Kasumi-1 (cell line): ENCODE data around the gene CDCA4.
A peak's percentile ranks its signal among the peaks of the same experiment; 100 is the strongest.

Source experiments
- DNase-seq, 2 experiments: peaks; one replicate each; lab custom pipeline; 2025; lab: John Stamatoyannopoulos, UW

The CDCA4 gene

DNA sequence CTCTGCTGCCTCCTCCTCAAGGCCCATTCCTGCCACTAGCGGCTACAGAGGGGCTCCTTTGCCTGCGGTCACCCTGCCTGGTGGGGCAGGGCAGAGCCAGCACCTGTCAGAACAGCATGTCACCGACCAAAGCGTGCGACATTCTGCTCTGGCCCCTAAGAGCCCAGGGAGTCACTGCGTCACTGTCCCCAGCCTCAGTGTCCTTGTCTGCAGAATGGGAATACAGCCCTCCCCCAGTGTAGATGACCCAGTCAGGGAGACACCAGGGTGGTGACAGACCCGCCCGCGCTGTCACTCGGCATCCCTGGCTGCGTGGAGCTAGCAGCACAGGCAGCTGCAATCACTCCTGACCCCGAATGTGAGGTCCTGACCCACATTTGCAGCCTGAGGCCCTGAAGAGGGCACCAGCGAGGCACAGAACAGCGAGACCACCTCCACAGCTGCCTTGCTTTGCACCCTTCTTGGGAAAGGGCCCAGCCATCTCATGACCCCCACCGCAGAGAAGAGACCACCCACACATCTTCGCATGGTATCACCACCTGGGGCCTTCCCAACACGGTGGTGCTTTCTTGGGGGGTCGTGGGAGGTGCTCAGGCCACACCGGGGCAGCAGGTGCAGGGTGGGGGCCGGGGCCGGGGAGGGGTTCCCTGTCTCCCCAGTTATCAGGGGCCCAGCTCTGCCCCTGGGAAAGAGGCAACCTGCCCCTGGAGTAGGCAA is 45.2 kb downstream of the CDCA4 start:
- DNase-seq, result peak; percentile 22 to 43

DNA sequence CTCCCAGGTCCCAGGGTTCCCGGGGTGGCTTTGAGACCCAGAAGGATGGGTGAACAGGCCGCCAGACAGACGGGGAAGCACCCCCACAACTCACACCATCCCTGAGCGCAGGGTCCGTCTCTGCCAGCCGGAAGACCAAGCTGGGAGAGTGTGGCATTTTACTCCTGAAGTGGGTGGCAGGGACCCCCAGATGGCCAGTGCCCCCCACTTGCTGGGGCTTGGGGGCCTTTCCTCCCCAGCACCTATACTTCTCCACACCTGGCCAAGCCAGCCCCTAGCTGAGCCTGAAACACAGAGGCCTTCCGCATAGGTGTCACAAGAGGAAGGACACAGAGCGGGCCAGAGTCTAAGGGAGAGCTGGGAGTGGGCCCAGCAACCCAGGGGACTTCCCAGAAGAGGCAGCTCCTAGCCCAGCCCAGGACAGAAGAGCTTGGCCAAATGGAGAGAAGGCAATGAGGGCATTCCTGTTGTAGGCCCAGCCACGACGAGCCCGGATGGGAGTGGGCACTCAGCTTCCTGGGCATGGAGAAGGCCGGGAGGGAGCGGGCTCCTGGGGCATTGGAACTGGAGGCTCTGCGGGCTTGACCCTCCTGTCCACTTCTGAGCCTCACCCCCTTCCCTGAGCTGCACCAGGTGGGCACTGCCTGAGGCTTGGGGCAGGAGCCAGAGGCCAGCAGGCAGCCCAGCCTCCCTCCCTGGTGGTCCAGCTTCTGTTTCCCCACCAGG is 46.1 kb downstream of the CDCA4 start:
- no peak for DNase-seq

DNA sequence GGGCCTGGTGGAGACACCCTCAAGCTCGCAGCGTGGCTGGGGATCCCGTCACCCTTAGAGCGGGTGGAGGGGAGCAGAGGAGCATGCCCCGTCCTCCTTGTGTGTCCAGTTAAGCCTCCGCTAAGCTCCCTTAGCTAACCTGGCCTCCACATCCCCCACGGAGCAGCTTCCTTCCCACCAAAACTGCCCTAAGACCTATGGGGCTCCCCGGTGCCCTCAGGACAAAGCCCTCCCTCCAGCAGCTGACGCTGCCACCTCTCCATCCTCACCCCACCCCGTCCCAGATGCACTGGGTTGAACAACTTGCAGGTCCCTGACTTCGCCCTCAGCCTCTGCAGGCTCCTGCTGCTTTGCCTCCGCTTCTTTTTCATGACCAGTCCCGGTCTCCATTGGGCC is 46.7 kb downstream of the CDCA4 start:
- no peak for DNase-seq

DNA sequence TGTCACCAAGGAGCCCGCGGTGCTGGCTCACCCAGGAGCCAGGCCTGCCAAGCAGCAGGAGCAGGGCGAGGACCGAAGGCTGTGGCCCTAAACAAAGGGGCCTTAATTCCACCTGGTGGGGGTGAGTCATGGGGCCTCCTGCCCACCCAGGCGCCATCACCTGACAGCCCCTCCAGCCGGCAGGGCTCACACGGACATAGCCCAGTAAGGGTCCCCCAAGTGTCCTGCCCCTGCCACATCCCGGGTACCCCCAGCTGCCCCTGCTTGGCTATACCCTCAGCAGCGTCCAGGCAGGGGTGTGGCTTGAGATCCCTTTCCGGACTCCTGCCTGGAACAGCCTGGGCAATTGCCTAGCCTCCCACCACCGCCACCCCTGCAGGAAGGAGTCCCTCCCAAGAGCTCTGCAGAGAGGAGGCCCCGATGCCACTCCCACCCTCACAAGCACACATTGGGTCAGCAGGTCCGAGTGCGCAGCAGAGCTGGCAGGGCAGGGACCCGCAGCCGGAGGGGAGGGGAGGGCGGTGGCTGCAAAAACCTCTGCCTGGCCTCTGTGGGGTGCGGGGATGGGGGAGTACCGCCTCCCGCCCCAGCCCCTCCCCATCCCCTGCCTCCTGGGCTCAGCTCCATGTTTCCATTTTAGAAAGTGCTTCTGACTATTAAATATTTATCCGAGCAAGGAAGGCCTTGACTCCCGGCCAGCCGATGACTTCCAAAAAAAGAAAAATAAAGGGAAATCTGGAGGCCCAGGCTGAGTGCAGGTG is 47.3 kb downstream of the CDCA4 start:
- no peak for DNase-seq

DNA sequence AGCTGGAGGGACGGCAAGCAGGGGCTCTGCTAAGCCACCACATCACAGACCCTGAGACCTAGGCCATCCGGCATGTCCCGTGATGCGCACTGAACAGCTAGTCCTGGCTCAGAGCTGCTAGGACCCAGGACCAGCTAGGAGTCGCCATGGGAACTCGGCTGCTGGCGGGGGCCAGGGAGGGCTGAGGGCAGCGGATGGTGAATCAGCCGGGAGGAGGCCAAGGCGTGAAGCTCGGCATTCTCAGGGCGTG is 47.8 kb downstream of the CDCA4 start:
- DNase-seq, result no peak

DNA sequence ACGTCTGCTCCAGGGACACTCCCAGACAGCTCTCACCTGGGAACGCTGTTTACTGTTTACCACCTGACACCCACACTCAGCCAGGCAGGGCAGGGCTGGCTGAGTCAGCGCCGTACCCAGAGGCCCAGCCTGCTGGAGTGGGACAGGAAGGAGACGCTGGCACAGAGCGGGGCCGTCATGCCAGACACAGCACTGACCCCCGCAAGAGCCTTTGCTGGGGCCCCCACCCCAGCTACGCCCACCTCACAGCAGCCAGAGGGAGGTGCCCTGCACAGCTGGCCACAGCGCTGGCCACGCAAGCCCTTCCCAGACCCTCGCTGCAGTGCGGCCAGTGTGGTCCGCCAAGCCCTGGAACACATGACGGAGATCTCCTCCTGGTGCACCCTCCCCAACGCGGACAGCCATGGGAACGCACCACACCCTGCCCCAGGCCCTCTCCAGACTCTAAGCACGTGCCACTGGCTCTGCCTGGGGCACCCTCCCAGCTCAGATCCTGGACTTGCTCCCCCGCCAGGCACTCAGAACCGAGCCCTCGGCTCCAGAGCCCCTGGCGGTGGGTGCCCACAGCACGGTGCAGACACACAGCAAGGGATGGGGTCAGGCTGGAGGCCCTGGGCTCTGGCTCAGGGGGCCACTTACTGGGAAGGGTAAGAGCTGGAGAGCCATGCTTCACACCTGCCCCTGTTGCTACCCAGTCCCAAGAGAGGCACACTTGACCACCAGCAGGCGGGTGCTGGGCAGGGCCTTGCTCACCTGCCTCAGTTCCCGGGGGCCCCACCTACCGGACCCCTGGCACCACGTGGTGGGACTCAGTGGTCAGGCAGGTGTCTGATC is 48.4 kb downstream of the CDCA4 start:
- DNase-seq, result no peak

DNA sequence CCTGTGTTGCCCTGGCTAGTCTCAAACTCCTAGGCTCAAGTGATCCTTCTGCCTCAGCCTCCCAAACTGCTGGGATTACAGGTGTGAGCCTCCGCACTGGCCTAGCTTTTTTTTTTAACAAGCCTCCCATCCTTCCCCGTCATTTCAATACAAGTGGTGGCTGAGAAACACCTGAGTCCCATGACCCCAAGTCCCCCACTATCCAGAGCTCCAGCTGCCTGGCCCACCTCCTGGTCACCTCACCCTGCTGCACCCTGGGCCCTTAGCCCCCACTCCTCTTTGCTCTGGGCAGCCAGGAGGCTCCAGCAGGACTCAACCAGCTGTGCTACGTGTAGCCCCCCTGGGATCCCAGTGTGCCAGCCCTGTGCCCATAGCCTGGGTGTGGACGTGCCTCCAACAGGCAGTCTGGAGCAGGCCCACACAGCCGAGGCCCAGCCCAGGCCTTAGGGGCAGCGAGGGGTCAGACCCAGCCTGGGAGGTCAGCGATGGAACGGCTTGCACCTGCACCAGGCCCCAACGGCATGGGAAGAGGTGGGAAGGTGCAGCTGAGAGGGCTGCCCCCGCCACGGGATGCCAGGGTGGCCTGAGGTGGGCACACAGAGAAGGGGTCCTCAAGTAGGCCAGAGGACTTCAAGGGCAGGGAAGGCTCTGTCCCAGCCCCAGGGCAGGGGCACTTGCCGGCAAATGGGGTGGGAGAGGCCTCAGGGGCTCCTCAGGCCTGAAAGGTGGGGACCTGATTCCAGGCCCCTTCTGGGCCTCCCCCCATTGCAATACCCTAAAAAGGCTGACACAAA is 49.2 kb downstream of the CDCA4 start:
- DNase-seq, result no peak

DNA sequence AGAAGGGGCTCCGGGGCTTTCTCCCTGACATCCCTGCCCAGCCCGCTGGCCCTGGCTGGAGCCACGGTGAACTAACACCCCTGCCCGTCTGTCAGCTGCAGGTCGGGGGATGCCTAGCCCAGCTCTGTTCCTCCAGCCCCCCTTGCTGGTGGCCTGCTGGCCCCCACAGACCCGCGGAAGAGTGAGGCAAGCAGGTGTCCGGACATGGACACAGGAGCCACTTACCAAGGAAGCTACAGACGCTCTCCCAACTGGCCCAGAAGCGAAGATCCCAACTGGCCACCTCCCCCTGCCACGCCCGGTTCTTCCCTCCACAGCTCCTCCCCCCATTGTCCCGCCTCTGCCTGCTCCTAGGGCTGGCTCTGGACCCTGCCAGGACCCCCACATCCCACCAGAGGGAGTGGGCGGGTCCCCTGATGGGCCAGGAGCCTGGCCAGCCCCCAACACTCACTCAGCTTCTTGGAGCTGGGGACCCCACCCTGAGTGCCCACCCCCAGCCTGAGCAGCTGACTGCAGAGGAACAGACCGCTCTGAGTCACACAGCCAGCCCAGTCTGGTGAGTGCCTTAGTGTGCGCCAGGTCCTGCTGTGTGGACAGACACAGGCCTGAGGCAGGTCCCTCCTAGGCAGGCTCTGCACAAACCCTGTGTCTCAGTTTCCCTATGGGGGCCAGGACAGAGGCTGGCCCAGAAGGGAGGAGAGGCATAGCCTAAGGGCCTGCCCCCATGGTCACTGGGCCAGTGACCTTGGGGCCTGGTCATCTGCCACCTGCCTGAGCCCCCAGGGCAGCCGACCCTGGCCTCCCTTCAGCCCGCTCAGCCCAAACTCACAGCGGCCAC is 50.4 kb downstream of the CDCA4 start:
- no peak for DNase-seq

DNA sequence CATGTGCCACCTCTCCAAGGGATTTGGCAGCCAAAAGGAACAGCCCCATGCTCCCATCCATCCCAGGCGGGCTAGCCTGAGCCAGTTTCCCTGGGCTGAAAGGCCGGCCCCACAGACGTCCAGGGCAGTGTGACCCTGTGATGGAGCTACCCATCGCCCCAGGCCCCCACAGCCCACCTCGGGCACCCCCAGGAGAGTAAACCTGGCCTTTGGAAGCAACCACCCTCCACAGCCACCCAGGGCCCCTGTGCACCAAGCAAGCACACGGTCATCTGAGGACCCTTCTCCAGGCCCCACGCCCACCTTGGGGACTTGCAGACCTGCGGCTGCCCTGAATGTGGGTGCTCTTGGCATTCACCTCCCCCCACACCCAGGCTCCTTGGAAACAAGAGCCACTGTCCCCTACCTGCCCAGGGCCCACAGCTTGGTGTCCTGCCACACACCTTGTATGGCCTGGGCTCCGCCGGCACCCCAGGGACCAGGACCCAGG is 51.1 kb downstream of the CDCA4 start:
- no peak for DNase-seq

DNA sequence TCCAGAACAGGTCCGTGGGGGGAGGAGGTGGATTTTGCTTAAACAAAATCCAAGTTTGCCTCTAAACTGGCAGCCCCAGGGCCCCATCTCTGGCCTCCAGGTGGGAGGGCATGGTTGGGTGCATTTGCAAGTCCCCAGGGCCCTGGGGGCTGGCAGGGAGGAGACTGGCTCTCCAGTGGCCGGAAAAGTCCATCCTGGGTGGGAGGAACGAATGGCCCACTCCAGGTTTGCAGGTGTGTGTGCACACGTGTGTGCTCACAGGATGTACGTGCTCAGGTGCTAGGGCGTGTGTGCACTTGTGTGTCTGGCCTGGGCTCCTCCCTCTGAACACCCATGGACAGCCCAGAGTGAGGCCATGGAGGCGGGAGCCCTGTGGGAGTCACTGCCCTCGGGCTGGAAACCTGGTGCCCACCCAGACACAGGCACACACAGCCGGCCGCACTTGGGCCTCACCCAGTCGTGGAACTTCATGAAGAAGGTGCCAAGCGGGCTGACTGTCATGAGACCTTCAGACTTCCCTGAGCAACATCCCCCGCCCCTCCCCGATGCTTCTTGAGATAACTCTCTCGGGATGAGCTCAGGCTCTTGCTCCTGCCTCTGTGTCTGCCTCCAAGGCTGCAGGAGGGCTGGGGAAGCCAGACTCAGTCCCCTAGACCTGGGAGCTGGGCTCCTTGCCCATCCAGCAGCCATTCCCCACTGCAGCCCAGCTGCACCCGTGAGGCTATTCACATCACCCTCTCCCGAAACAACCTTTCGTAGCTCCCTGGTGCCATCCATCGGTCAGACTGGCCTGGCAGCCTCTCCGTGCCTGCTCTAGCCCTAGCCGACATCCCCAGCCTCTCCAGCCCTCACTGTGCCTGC is 52.1 kb downstream of the CDCA4 start:
- DNase-seq, result no peak

DNA sequence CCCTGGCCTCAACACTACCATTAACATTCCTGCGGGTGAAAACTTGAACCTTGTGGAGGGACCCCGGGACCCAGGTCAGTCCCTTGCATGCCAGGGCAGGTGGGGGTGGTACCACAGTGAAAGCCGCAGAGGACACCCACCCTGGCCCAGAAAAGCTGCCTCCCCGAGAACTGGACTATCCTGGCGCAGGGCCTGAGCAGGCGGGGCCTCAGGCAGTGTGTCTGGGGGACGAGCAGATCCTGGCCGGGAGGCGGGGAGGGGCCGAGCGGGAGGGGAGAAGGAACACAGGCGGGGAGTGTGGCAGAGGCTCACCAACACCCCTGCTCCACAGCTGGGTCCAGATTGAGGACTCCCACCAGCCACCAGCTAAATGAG is 52.7 kb downstream of the CDCA4 start:
- DNase-seq, result no peak

DNA sequence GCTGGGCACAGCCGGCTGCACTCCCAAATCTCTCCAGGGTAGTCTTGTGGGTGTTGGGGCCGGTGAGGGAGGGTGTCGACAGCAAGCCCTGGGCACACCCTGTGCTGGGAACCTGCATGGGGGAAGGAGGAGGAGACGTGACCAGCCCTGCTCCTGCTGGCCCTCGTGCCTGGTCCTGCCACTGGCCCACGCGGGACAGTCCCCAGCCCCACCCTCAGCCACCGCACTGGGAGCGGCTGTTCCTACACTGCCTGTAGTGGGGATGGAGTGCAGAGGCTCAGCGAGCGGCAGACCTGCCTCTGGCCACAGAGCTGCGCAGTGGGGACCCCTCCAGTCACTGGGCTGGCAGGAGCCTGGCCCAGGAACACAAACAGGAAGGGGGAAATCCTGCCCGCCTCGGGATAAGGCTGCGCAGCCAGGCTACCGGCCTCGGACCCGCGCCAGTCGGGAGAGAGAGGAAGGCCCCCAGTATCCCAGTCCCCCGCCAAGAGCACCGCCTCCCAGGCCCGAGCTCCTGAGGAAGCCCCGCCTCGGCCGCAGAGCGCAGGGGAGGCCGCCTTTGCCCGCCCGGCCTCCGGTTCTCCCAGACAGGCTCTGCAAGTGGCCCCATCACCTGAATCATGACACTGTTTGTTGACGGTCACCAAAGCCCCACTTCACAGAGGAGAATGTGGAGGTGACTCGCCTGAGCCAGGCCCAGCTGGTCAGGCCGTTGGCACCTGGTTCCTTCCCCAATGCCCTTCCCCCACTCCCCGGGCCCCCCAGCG is 53.3 kb downstream of the CDCA4 start:
- DNase-seq, result no peak

DNA sequence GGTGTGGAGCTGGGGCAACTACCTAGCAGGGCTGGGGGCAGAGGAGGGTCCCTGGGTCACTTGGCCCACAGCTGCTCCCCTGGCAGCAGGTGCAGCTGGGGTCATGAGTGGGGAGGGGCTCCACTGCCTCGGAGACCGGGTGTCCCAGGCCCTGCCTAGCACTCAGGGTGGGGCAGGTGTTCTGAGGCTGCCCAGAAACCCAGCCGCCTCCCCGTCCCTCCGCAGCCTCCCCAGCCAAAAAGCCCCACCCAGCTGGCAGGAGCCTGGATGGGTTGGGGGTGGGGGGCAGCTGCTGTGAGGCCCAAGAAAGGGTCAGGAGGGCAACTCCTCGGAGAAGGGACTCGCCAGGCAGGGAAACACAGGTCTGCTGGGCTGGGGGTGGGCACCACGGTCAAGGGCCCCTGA is 53.9 kb downstream of the CDCA4 start:
- DNase-seq, result no peak

DNA sequence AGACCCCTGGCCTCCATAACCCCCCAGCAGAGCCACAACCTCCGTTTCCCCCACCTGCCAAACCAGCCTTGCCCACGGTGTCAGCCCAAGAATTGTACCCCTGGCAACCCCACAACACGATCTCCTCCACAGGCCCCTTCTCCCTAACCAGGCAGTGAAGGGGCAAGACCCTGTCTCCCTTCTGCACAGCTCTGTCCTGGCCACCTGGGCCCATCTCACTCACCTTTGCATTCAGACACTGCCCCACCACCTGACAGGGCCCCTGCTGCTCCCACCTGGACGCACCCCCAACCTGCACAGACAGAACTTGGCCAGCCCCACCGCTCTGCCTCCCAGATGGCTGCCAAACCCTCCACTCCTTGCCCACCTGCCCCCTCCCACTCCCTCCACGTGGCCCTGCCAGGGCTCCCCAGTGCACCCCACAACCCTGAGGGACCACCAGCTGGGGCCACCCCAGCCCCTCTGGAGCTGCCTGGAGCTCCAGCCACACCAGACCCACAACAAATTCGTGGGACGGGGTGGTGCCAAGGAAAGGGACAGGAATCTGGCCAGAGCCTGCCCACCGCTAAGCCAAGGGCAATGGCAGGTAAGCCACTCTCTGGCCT is 54.5 kb downstream of the CDCA4 start:
- no peak for DNase-seq

DNA sequence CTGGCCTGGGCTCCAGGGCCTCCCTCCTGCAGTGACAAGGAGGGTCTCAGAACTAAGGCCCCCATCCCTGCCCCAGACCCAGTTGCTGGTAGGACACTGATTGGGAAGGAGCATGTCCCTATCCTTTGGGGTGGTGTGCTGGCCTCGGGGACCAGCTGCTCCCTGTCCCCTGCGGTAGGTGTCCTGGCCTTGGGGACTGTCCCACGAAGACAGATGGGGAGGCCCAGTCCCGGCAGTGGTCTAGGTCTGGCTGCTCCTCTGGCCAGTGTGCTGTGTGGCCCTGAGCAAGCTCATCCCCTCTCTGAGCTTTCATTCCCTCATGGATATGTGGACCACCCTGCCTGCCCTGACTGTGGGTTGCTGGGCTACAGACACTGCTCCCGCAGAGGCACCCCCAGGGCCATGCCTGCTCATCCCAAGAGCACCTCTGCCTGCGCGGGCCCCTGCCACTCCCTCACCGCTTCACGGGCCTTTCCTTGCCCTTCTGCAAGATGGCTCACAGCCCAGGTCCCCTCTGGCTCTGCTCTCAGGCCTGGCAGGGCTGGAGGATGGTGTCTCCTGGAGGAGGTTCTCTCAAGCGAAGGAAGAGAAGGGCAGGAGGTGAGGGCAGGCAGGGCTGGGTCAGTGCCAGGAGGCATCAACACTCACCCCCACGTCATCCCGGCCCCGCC is 55.2 kb downstream of the CDCA4 start:
- DNase-seq, result no peak

DNA sequence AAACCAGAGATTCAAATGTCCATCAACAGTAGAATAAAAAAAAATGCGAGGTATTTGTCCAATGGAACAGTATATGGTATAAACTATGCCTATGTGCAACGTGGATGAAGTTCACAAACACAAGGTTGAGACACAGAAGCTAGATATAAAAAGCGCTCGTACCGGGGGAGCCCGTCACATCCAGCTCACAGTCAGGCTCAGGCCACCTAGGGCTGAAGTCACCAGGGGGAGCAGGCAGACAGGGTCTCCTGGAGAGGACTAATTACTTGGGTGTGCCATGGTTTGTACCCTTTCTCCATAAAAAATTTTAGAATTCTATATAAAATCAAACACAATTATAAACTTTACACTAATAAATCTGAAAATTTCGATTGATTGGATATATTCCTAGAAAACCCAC is 56.3 kb downstream of the CDCA4 start:
- DNase-seq, result no peak
